Activated T-helper 2 cell treated with anti-CD3 and anti-CD28 coated beads, Interferon-gamma antibody, Interleukin-2, Interleukin-4, amounts not matched to agents 10 μg/mL and 5 μg/mL and 100 μg/mL, durations not matched to agents 14 hours and 24 hours and 36 hours (primary cell): ENCODE data around the gene MAML3. TPM values are rescaled to one million over a fixed set of nuclear protein-coding genes. Genes with fewer than 3 reads are reported as not detected.

Experiments
- DNase-seq: peaks from one replicate; pipeline ENCODE4 v3.0.0; 2021; ENCODE audit warnings: low spot score
- H3K27ac Mint-ChIP-seq: one replicate; pipeline ENCODE4 v1.8.0; 2021; ENCODE audit warnings: mixed read lengths
- H3K27me3 Mint-ChIP-seq: one replicate; pipeline ENCODE4 v1.8.0; 2021; ENCODE audit warnings: low read depth, mixed read lengths
- H3K36me3 Mint-ChIP-seq: one replicate; pipeline ENCODE4 v1.8.0; 2021; ENCODE audit warnings: low read depth, mixed read lengths
- H3K4me1 Mint-ChIP-seq: one replicate; pipeline ENCODE4 v1.8.0; 2021; ENCODE audit warnings: low read depth, mixed read lengths
- H3K4me3 Mint-ChIP-seq: one replicate; pipeline ENCODE4 v1.8.0; 2021; ENCODE audit warnings: low read depth, mild to moderate bottlenecking, moderate library complexity, mixed read lengths
- H3K9me3 Mint-ChIP-seq: one replicate; pipeline ENCODE4 v1.8.0; 2021; ENCODE audit warnings: mixed read lengths
- intact Hi-C: fragments of 100-400 bp; cut with micrococcal nuclease; formaldehyde crosslinking; loops from one replicate; pipeline ENCODE4 v1.15.1; 2023
- total RNA-seq: library from RNA; stranded (reverse); gene quantifications from 2 replicates; pipeline ENCODE4 v1.2.3, GENCODE V29; 2022

Gene MAML3
- total RNA-seq, 1 donor from 2014 or later, result 3.3 TPM

- H3K9me3 Mint-ChIP-seq, result peaks cover 4% of the 10 kb centered on the region
- no peaks in the 10 kb centered on the region for H3K27me3 Mint-ChIP-seq
- H3K4me3 Mint-ChIP-seq, result no peak overlapping the region
- no peak for DNase-seq
- peaks cover 32% of the 10 kb centered on the region for H3K4me1 Mint-ChIP-seq
- peaks cover 6% of the 10 kb centered on the region for H3K36me3 Mint-ChIP-seq
- no peak overlapping the region for H3K27ac Mint-ChIP-seq
- intact Hi-C loops, result loop anchor here (2.0 kb wide), 1 partner anchor 27 kb away; no protein-coding TSS in a partner anchor
Observed at GRCh38 chr4:139977838-139978609, 176.0 kb downstream of the MAML3 start.

DNA sequence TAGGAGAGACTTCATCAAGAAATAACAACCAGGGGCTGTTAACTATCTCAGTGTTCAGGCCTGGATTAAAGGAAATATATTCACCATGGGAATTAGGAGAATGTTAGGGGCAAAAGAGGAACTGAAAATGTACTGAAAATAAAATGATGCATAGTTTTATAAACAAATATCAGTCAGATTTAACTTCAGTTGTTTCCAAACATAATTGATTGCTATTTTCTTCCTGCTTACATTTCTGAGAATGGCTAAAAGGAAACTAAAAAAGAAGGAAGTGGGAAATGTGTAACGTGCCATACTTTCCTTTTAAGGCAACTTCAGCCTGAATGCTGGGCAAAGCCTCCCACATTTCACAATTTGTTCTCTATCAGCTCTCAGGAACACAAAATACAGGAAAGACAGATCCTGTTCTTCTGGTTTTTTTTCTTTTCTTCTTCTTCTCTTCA, 178.1 kb downstream of the MAML3 start:
- H3K4me1 Mint-ChIP-seq, result peaks cover 35% of the 10 kb centered on the region
- H3K36me3 Mint-ChIP-seq, result peaks cover 6% of the 10 kb centered on the region
- H3K9me3 Mint-ChIP-seq, result peaks cover 4% of the 10 kb centered on the region
- intact Hi-C loops, result no loop called here
- no peaks in the 10 kb centered on the region for H3K27me3 Mint-ChIP-seq
- no peak for DNase-seq
- H3K4me3 Mint-ChIP-seq, result no peak overlapping the region
- H3K27ac Mint-ChIP-seq, result no peak overlapping the region

DNA sequence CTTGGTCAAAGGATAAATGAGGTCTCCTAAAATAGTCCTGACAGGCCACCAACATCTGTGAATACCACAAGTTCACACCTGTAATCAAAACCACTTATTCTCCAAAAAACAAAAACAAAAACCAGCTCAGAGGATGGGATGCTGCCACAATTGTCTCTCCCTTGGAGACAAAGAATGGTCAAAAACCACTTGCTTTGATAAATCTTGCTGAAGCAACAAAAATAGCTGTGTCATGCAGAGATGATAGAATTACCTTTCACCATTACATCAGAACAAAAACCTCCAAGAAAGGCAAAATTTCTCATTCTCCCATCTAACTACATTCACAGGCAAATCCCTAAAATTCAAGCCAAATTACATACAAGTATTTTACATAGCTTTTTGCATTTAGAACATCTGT, 180.4 kb downstream of the MAML3 start:
- H3K27me3 Mint-ChIP-seq, result peaks cover 2% of the 10 kb centered on the region
- H3K4me1 Mint-ChIP-seq, result peaks cover 28% of the 10 kb centered on the region
- intact Hi-C loops, result loop anchor here (2.0 kb wide), 1 partner anchor 55 kb away; no protein-coding TSS in a partner anchor
- DNase-seq, result no peak
- peaks cover 2% of the 10 kb centered on the region for H3K9me3 Mint-ChIP-seq
- H3K4me3 Mint-ChIP-seq, result no peak overlapping the region
- peaks cover 4% of the 10 kb centered on the region for H3K36me3 Mint-ChIP-seq
- H3K27ac Mint-ChIP-seq, result no peak overlapping the region

DNA sequence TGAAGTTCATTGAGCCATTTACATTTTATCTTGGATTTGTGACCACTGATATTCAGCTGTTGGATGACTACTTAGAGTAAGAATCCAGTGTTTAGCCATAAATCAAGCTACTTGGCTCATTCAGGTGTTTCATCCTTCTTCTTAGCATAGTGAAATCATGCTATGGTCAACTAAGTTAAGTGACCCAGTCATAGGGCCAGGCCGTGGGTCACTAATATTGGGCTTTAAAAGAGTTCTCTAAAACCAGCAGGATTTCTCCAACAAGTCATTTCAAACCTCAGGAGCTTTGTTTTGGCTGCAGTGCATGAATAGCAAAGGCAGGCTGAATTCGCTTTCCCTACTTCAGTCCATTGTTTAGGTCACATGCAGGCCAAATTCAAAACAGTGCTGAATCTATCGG, 181.0 kb downstream of the MAML3 start:
- intact Hi-C loops, result loop anchor here (2.0 kb wide), 1 partner anchor 56 kb away; no protein-coding TSS in a partner anchor
- H3K9me3 Mint-ChIP-seq, result no peaks in the 10 kb centered on the region
- H3K4me3 Mint-ChIP-seq, result no peak overlapping the region
- peaks cover 22% of the 10 kb centered on the region for H3K4me1 Mint-ChIP-seq
- peaks cover 3% of the 10 kb centered on the region for H3K36me3 Mint-ChIP-seq
- H3K27ac Mint-ChIP-seq, result no peak overlapping the region
- no peak for DNase-seq
- peaks cover 2% of the 10 kb centered on the region for H3K27me3 Mint-ChIP-seq

DNA sequence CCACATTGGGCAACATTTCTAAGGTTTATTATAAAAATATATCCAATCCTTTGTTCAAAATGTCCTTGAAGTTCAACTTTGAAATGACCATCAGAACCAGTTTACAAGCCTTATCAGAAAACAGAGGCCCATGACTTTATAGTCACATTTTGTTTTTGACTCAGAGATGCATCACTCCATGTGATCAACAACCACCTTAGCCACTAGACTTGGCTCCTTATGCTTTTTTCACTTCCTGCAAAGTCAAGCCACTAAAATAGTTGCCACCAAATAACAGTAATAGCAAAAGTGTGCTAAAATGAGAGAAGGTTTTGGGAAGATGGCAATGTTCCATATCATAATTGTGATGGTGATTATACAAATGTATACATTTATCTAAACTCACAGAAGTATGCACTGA, 181.7 kb downstream of the MAML3 start:
- no peak overlapping the region for H3K27ac Mint-ChIP-seq
- H3K4me1 Mint-ChIP-seq, result peaks cover 19% of the 10 kb centered on the region
- H3K9me3 Mint-ChIP-seq, result no peaks in the 10 kb centered on the region
- peaks cover 5% of the 10 kb centered on the region for H3K27me3 Mint-ChIP-seq
- intact Hi-C loops, result loop anchor here (2.0 kb wide), 1 partner anchor 56 kb away; no protein-coding TSS in a partner anchor
- no peak for DNase-seq
- H3K36me3 Mint-ChIP-seq, result no peaks in the 10 kb centered on the region
- no peak overlapping the region for H3K4me3 Mint-ChIP-seq

GRCh38 chr4:139971111-139971510, 182.9 kb downstream of the MAML3 start:
- Mint-ChIP-seq H3K27me3 (peaks cover 9% of the 10 kb centered on the region), H3K4me3 (no peak overlapping the region), H3K4me1 (peaks cover 11% of the 10 kb centered on the region), H3K27ac (no peak overlapping the region), H3K36me3 (no peaks in the 10 kb centered on the region), H3K9me3 (no peaks in the 10 kb centered on the region)
- no peak for DNase-seq
- intact Hi-C loops, result no loop called here

DNA sequence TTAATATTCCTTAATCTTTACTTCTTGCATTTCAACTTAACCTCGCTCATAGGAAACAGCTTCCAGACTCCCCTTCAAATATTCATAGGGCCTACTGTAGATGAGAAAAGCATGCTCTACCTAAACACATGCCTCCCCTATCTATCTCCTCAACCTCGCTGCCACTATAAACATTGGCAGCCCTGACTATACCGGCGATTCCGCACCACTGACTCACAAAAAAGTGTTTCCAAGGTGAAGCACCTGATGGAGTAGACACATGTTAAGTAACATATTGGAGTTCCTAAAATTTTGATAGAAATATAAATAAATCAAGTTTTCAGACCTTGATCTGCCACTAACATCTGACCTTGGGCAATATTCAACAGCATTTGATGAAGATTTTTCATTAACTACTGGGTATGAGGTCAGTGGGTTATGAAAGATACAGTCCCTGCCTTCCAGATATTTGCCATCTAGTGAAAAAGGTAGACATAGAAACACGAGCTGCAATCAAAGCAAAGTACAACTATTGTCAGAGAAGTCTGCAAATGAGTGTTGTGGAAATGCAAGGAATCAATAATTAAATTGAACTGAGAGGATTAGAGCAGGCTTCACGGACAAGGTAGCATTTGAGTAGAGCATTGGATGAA, 184.2 kb downstream of the MAML3 start:
- H3K4me1 Mint-ChIP-seq, result peaks cover 5% of the 10 kb centered on the region
- no peaks in the 10 kb centered on the region for H3K9me3 Mint-ChIP-seq
- no peak overlapping the region for H3K4me3 Mint-ChIP-seq
- no peak for DNase-seq
- H3K36me3 Mint-ChIP-seq, result no peaks in the 10 kb centered on the region
- intact Hi-C loops, result no loop called here
- no peak overlapping the region for H3K27ac Mint-ChIP-seq
- peaks cover 17% of the 10 kb centered on the region for H3K27me3 Mint-ChIP-seq

- Mint-ChIP-seq H3K9me3 (no peaks in the 10 kb centered on the region), H3K4me1 (peaks cover 5% of the 10 kb centered on the region), H3K27me3 (peaks cover 20% of the 10 kb centered on the region), H3K36me3 (no peaks in the 10 kb centered on the region), H3K4me3 (no peak overlapping the region), H3K27ac (no peak overlapping the region)
- intact Hi-C loops, result no loop called here
- no peak for DNase-seq
Observed at GRCh38 chr4:139968831-139969230, 185.2 kb downstream of the MAML3 start.

- no peaks in the 10 kb centered on the region for H3K4me1 Mint-ChIP-seq
- no peak overlapping the region for H3K4me3 Mint-ChIP-seq
- no peak overlapping the region for H3K27ac Mint-ChIP-seq
- H3K9me3 Mint-ChIP-seq, result no peaks in the 10 kb centered on the region
- no peaks in the 10 kb centered on the region for H3K36me3 Mint-ChIP-seq
- H3K27me3 Mint-ChIP-seq, result peaks cover 34% of the 10 kb centered on the region
- intact Hi-C loops, result no loop called here
- no peak for DNase-seq
Observed at GRCh38 chr4:139966383-139966782, 187.6 kb downstream of the MAML3 start.

- H3K36me3 Mint-ChIP-seq, result no peaks in the 10 kb centered on the region
Observed at GRCh38 chr4:139965789-139966188, 188.2 kb downstream of the MAML3 start.

GRCh38 chr4:139963708-139964107, 190.3 kb downstream of the MAML3 start:
- DNase-seq, result no peak
- Mint-ChIP-seq H3K9me3 (no peaks in the 10 kb centered on the region), H3K27me3 (peaks cover 57% of the 10 kb centered on the region), H3K4me1 (no peaks in the 10 kb centered on the region), H3K36me3 (no peaks in the 10 kb centered on the region), H3K4me3 (no peak overlapping the region), H3K27ac (no peak overlapping the region)
- intact Hi-C loops, result no loop called here

More at GRCh38 chr4:139965789-139966188, 188.2 kb downstream of the MAML3 start:
- Mint-ChIP-seq H3K27ac (no peak overlapping the region), H3K4me1 (no peaks in the 10 kb centered on the region), H3K27me3 (peaks cover 40% of the 10 kb centered on the region), H3K4me3 (no peak overlapping the region), H3K9me3 (no peaks in the 10 kb centered on the region)
- intact Hi-C loops, result no loop called here
- no peak for DNase-seq

- Mint-ChIP-seq H3K27ac (no peak overlapping the region), H3K36me3 (no peaks in the 10 kb centered on the region), H3K4me1 (no peaks in the 10 kb centered on the region), H3K4me3 (no peak overlapping the region), H3K9me3 (no peaks in the 10 kb centered on the region), H3K27me3 (peaks cover 58% of the 10 kb centered on the region)
- no peak for DNase-seq
- intact Hi-C loops, result no loop called here
Observed at GRCh38 chr4:139962130-139962684, 191.8 kb downstream of the MAML3 start.
